Brain pericyte (primary cell): ENCODE measurements around the gene OR51S1.
A peak's percentile ranks its signal among the peaks of the same experiment; 100 is the strongest.
"Not testable (repeated sequence)": the region's sequence is repeated elsewhere in the genome, so short reads cannot be mapped to it uniquely, and the experiment has no call there.

Experiments
- DNase-seq: peaks from one replicate; pipeline ENCODE4 v3.0.0-alpha.2; 2012; ENCODE audit warnings: low read depth, low spot score

Gene OR51S1, protein sequence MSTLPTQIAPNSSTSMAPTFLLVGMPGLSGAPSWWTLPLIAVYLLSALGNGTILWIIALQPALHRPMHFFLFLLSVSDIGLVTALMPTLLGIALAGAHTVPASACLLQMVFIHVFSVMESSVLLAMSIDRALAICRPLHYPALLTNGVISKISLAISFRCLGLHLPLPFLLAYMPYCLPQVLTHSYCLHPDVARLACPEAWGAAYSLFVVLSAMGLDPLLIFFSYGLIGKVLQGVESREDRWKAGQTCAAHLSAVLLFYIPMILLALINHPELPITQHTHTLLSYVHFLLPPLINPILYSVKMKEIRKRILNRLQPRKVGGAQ

DNA sequence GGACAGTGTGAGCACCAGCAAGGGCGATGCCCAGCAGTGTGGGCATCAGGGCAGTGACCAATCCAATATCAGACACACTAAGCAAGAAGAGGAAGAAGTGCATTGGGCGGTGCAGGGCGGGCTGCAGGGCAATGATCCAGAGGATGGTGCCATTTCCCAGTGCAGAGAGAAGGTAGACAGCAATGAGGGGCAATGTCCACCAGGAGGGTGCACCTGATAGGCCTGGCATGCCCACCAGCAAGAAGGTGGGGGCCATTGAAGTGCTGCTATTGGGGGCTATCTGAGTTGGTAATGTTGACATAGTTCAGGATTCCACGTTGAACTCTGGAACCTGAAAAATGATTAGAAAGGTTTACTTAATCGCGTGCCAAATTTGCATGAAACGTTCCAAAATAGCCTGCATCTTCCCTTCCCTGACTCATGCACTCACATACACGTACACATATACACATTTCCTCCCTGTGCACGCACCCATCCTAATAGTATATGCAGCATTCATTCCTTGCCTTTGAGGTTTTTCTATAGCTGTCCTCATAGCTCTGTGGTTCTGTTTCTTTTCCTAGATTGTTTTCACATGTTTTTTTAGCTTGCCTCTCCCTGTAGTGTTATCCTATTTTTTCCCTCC lies at the start of gene OR51S1:
Gene OR51S1, minus strand, starts transcription at position 301 of the 625 bp plus-strand sequence. Its CDS starts 0 bp downstream, at position 301.
- no peak for DNase-seq

DNA sequence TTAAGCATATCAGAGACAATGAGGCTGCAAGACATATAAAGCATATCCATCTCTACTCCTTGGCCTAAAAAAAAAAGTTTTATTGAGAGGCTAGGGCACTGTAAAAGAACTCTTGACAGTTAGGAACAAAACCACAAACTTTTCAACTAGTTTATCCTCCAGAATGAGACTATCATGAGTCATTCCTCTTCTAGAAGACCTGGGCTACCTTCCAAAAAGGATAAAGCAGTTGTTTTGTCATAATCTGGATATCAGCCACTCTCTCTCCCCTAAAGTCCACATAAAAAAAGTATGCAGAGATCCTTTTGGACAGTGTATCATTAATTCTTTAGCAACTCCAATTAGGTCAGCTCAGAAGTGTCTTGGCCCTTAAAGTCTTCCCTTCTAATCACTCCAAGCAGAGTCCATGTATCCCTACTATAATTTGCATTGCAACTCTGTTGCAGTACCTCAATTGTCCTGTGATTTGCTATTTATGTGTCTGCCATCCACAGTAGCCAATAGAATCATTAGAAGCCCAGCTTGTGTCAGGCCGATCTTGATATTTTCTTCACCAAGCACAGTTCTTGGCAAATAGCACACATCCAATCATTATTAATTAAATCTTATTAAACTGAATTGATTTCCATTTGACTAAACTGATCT lies 43.1 kb upstream of the OR51S1 start:
- peak; percentile 53 for DNase-seq

DNA sequence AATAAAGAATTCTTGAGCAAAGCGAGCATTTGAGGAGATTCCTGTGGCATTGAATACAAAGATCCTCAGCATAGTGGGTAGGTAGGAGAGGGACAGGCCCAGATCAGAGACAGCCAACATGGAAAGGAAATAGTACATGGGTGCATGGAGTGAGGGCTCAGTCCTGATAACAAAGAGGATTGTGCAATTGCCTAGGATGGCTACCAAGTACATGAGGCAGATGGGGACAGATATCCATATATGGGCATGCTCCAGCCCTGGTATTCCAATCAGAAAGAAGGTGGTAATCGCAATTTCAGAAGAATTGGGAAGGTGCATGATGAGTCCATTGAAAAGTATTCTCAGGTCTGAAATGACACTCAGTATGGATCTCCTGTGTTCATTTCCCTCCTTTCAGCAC lies 41.3 kb upstream of the OR51S1 start:
- no peak for DNase-seq

DNA sequence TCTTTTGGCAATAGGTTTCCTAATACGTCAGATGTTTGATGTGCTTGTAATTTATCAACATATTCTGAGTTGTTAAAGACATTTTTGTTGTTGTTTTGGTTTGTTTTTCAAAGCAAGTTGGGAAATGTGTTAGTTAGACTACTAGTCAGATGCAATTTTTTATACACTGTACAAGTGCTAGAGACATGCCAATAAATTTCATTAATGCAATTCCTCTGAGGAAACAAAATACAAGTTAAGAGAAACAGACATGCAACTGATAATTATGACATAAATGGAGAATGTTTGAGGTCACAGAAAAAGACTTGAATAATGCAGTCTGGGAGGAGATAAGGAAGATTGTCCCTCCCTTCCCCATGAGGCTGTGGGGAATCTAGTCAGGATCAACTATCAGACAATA lies 38.6 kb upstream of the OR51S1 start:
- DNase-seq: no peak

DNA sequence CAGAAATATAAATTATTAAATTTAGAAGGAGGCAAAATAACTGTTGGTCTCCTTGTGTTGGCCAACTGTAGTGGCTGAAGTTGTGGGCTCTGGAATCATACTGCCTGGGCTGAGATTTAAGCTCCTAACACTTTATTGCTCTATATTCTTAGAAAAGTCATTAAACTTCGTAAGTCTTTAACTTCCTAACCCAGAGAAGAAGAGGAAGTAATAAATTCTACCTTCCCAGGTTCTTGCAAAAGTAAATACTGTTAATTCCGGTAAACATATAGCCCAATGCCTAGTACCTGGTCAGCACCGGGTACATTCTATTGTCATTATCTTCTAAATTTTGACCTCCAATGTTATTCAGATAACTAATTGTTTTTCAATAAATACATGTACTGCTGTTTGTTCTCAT lies 37.2 kb upstream of the OR51S1 start:
- DNase-seq: no peak

DNA sequence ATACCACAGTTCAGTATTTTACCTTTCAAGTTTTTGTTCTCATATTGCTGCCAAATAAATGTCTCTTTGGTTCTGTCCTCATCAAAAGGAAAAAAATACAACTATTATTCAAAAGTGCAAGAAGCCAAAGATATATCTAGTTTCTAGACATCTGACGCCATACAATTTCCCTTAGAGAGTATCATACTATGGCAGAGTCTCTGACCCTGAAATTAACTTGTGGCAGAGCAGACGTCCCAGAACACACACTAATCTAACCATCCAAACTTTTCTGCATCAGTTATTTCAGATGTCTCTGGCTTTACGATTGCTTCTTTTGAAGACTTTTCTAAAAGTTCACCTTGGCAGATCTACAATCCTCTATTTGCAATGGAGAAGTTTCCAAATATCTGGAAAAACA lies 35.4 kb upstream of the OR51S1 start:
- DNase-seq: no peak

DNA sequence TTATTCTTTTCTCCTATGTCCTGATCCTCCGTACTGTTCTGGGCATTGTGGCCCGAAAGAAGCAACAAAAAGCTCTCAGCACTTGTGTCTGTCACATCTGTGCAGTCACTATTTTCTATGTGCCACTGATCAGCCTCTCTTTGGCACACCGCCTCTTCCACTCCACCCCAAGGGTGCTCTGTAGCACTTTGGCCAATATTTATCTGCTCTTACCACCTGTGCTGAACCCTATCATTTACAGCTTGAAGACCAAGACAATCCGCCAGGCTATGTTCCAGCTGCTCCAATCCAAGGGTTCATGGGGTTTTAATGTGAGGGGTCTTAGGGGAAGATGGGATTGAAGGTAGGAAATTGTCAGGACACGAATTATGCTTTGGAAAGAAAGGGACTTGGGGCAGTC lies 33.5 kb upstream of the OR51S1 start:
- no peak for DNase-seq

DNA sequence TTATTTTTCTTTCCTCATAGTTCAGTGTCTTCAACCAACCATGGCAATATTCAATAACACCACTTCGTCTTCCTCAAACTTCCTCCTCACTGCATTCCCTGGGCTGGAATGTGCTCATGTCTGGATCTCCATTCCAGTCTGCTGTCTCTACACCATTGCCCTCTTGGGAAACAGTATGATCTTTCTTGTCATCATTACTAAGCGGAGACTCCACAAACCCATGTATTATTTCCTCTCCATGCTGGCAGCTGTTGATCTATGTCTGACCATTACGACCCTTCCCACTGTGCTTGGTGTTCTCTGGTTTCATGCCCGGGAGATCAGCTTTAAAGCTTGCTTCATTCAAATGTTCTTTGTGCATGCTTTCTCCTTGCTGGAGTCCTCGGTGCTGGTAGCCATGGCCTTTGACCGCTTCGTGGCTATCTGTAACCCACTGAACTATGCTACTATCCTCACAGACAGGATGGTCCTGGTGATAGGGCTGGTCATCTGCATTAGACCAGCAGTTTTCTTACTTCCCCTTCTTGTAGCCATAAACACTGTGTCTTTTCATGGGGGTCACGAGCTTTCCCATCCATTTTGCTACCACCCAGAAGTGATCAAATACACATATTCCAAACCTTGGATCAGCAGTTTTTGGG lies 33.0 kb upstream of the OR51S1 start, which contains the start of gene OR51T1:
Gene OR51T1, plus strand, starts transcription at position 41 of the 641 bp plus-strand sequence. Its CDS starts 0 bp downstream, at position 41.
- DNase-seq: peak; percentile 69

DNA sequence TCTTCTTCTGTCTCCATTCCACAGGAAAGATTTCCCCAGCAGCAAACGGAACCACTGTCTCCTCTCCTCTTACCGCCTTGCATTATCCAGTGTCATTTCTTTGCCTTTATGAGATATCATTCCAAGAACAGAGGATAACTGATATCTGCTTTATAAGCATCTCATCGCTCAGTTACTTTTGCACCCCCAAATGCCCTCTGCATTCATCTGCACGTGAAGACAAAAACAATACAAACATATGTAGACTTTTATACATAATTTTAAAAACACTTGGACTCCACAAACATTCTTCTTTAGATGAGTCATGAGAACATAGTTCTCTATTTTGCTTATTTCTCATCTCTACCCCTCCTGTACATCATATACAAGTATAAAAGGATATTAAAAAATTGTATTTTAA lies 32.2 kb upstream of the OR51S1 start:
- no peak for DNase-seq

DNA sequence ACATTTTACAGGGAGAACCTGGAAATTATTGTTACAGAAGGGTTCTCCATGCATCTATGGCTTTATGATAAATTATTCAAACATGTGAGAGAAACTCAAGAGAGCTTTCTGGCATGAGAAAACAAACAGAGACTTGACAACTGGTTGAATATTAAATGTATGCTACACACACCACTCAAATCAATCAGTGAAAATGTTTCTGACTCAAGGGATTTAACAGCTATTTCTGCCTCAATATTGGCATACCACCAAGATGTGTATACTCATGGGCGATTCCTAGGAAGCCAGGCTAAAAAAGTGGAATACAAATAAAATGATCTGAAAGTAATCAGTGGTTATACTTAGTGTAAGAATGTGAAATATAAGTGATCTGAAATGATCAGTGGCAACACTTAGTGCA lies 16.8 kb upstream of the OR51S1 start:
- DNase-seq: no peak

DNA sequence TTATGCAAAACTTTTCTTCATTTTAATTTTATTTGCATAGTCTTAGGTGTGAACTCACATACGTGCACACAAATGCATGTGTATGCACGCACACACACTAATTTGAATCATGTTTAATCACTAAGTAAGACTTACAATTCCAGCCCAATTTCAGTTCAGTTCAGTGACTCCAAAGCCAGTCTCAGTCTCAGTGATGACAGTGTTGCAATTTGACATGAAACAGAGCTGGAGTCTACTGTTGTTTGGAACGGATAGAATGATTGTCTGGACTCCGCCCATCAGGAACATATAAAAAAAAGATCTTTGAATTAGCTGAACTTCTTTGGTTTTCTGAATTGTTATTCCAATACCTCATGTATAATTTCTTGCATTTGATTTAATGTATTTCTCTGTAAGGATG lies 14.9 kb upstream of the OR51S1 start:
- no peak for DNase-seq

DNA sequence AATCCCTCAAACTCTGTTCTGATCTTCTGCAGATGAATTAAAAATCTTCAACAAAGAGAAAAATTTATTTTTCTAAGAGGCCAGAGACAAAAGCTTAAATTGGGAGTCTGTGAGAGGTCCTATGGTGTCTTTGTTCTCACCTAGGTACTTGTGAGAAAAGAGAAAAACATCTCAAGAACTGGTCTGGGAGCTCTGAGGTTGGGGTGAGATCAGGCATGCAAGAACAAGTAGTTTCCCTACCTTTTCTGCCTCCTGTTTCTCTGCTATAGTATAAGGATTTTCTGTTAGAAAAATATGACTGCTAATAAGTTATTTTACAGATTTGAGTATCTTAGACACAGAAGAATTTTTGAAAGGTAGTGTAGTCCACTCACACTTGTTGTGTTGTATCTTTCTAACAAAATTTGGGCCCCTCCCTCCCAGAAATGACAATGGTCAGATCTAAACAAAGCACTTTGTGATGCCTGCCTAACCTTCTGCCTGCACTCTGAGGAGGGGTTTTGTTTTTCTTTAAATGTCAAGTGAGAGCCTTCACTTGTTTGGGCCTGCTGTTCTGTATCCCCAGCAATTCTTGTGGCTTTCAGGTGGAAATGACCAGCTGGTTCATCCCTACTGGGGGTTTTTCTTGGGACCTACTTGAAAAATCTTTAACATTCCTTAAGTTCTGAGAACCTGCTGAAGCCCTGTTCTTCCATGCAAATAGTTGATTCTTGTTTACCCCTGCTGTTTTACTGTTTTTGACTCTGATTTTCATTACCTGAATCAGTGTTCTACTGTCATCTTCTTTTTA lies 13.6 kb upstream of the OR51S1 start:
- no peak for DNase-seq

DNA sequence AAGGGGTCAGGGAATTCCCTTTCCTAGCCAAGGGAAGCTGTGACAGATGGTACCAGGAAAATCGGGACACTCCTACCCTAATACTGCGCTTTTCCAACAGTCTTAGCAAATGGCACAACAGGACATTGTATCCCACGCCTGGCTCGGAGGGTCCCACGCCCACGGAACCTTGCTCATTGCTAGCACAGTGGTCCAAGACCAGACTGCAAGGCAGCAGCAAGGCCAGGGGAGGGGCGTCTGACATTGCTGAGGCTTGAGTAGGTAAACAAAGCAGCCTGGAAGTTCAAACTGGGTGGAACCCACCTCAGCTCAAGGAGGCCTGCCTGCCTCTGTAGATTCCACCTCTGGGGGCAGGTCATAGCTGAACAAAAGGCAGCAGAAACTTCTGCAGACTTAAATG lies 5.3 kb upstream of the OR51S1 start:
- DNase-seq: not testable (repeated sequence)

DNA sequence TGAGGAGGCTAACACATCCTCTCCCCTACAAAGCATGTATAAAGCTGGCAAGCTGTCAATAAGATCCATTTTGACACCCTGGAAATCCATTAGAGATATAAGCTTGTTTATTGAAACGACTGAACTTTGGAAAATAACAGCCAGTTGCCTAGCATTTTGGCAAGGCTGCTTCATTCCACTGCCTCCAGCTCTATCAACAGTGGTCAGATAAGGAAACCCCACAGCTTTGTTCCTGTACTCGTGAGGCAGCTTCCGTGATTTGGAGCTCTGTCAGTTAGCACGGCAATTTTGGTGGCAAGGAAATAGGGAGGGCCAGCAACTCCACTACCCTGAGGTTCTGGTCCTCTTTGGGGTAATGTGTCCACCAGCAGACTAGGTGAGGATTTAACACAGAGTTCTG lies 2.0 kb upstream of the OR51S1 start:
- no peak for DNase-seq

DNA sequence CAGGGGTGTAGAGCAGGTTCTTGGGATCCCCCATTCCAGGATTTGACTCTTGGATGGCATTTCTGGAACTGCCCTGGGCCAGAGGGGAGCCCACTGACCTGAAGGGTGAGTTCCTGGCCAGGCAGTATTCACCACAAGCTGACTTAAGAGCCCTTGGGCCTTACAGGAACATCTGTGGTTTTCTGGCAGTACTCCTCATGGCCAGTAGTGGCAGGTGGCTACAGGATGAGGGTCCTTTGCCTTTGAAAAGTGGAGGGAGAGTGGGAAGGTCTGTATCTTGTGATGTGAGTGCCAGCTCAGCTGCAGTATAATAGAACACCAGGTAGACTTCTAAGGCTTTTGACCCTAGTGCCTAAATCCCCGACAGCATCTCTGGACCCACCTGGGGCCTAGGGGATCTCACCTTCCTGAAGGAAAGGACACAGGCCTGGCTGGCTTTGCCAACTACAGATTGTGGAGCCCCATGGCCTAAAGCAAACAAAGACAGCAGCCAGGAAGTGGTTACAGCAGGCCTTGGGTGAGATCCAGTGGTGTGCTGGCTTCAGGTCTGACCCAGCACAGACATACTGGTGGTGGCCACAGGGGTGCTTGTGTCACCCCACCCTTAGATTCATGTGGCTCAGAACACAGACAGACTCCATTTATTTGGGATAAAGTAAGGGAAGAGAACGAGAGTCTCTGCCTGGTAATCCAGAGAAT lies 9.0 kb downstream of the OR51S1 start:
- DNase-seq: no peak

DNA sequence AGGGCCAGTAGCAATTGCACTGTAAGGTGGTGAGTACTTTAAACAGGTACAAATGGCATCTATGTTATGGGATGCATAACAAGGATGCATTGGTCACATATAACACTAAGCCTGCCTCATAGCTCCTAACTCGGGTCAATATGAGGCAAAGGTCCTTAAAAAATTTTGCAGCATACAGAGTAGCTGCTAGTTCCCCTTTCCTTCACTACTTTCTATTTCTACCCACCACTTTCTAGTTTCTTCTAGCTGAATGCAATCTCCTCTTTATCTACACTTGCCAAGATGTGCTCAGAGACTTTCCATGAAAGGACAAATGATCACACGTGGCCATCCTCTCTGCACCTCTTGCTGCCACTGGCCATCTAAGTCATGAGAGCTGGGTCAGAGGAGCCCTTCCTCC lies 18.1 kb downstream of the OR51S1 start:
- no peak for DNase-seq

DNA sequence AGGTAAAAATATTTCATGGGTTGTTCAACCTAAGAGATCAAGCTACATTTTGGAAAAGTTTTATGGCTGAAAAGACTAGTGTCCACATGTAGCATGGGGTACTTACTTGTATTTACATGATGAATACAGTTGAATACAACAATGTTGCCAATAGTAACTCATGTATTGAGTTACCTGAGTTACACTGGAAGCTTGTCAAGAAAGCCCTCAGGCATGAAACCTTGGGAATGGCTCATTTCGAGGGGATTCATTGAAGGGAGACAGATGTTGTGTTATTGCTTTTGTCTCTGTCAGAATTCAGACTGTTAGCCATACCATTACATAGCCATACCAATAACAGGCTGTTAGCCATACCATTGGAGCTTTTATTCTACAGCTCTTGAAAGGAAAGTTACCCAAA lies 18.7 kb downstream of the OR51S1 start:
- DNase-seq: no peak

DNA sequence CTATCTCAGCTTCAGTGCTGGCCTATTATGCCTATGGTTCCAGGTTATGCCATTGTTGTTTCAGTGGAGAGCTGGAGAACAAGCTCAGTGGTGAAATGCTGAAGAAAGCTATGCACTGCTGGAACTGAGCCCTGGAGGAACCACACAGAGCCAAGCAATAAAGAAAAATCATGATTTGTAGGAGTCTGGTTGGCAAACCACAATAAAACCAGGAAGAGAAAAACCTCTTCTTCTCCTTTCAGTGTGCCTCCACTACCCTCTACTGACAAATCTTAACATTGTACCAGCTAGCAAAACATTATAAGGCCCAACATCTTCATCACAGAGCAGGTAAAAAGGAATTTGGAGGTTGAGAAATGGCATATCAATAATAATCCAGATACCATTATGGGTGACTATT lies 22.6 kb downstream of the OR51S1 start:
- DNase-seq: no peak

DNA sequence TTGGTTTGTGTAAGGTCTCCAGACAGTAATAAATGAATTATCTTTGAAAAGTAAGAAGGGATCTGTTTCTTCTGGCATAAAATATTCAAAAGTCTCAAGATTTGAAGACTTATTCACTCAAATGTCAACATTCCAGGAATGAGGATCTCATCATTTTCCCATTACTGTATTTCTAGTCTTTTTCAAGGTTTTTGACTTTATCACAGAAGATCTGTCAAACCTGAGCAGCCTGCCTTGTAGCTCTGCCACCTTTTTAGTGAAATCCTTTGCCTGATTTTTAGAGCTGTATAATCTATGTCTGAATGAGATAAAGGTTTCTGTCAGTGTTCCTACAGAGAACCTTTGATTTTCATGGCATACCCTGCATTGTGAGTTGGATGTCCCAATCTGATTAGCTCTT lies 23.9 kb downstream of the OR51S1 start:
- no peak for DNase-seq

DNA sequence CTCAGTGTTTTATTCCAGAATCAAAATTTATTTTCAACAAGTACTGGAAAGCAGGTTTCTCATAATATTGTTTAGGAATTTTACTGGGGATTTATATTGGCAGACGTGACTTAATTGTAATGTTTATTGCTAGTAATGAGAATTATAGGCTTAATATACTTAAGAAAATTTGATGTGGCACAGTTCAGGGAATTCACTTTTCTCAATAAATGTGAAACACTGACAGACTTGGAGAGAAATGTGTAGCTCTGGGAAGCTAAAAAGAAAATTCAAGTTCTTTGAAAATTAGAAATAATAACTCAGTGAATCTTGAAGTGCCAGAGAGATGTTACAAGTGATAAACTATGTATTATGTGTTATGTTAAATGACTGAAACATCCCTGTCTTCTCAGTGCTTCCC lies 28.0 kb downstream of the OR51S1 start, which contains the start of gene OR51F2:
Gene OR51F2, plus strand, starts transcription at position 301 of the 400 bp plus-strand sequence. CDS start 101 bp downstream, outside the sequence.
- no peak for DNase-seq

DNA sequence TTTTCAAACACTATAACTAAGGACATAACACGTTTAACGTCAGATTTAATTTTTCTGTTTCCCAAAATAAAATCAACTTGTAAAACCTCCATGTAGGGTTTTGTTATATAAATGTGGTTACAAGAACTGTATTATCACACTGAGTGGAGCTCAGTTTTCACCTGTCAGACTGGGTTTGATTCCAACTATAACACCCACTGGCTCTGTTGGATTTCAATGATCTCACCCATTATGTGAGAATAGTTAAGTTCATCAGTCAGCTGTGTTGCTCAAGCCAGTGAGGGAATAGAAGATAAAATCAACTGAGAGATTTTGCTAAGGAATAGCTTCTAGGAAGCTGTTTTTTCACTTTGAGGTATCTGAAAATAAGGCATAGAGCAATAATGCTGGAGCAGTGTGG lies 39.8 kb downstream of the OR51S1 start:
- no peak for DNase-seq
